ENCODE measurements around the gene SURF2. TPM values are rescaled to one million over a fixed set of nuclear protein-coding genes. Genes with fewer than 3 reads are reported as not detected.
A peak's percentile ranks its signal among the peaks of the same experiment; 100 is the strongest.

The SURF2 gene
- total and polyA plus RNA-seq, 9 of the 15 experiments (the other 6 are each of a cell fraction or from before 2014, with no cell fraction given), result 5.5 to 82.5 (median 21.3) TPM

DNA sequence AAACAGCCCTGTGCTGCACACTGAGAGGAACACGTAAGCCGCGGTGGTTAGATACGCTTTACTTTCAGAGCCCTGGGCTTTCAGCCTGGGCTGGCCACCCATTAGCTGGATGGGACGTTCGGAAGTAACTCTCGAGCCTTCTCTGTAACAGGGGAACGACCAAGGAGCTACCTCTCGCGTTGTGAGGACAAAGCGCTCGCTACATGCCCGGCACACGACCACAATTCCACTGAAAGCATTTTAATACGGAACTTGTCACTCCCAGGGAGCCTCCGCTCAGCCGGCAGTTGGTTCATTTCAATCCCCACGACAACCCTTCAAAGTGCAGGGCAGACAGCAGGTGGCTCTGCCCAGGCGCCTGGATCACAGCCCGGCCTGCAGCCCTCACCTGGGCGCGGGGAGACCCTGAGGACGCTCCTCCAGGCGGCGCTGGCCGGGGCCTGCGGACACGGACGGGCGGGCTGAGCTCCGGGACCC lies 431 bp upstream of the SURF2 start:
- ChIA-PET CTCF (ENCODE audit: low intra/inter-chr PET ratio) (no interaction called here), POLR2A (interaction anchor here (0.6 to 7.4 kb wide), 13 partner anchors 8 to 999 kb away, joined by 3 to 109 read pairs (median 3); partner anchors contain the start of genes MED22 and RPL7A)
- FAIRE-seq (no peak), DNase-seq (ENCODE audit: extremely low read depth in 1 of 4, low spot score in 3 of 4) (no peak), ATAC-seq (peak; percentile 7)
- Histone ChIP-seq H3K27ac (ENCODE audit: extremely low read depth, low read depth, low read length) (peak overlapping the region; percentile 48), H3K4me3 (peak overlapping the region; percentile 67), H3K4me2 (ENCODE audit: insufficient read depth, low read length) (peak overlapping the region; percentile 86), H3K9ac (ENCODE audit: insufficient read depth in 1 of 2, low read depth in 2 of 2, low read length in 2 of 2) (peak overlapping the region; percentile 80 to 96), H2AFZ (ENCODE audit: low read depth, low read length) (no peak overlapping the region; the same call in 1 of the 2 replicates), H3K9me1 (ENCODE audit: control insufficient read depth, insufficient read depth, low read length) (no peaks in the 10 kb centered on the region), H3K79me2 (ENCODE audit: control insufficient read depth, insufficient read depth, low read length) (peaks cover 37% of the 10 kb centered on the region), H3K27me3 (ENCODE audit: control insufficient read depth in 2 of 2, insufficient read depth in 2 of 2, low read length in 2 of 2) (no peaks in the 10 kb centered on the region), H3K4me1 (replicated peaks in 1 of 2; ENCODE audit: control insufficient read depth in 2 of 2, insufficient read depth in 2 of 2, low read length in 2 of 2) (peaks cover 17 to 45% of the 10 kb centered on the region in 2 experiments; a peak in 4 of 5 replicates), H4K20me1 (replicated peaks; ENCODE audit: control insufficient read depth, insufficient read depth, low read length) (peaks cover 36% of the 10 kb centered on the region), H3K36me3 (ENCODE audit: control insufficient read depth, insufficient read depth, low read length) (peaks cover 71% of the 10 kb centered on the region), H3K9me3 (replicated peaks; ENCODE audit: control insufficient read depth, insufficient read depth, low read depth, low read length) (no peaks in the 10 kb centered on the region)
- intact Hi-C loops (cut with micrococcal nuclease), result no loop called here
- in situ Hi-C loops (cut with MboI), result no loop called here
- BruUV-seq (replicated peaks), result TSS peak; percentile 76
- WGBS (ENCODE audit: insufficient coverage, low coverage, missing lambda C conversion rate), result 2% methylated on average over 22 of the region's 31 CpGs
- TF ChIP-seq FOXM1 (IDR thresholded peaks at IDR 0.05; ENCODE audit: low read depth) (no peak), FOXM1 (CRISPR knock-in tag; IDR thresholded peaks at IDR 0.05; ENCODE audit: low read depth) (no peak), ZKSCAN1 (IDR thresholded peaks at IDR 0.05; ENCODE audit: low read depth, low read length) (no peak), TBP (optimal IDR thresholded peaks at IDR 0.05; ENCODE audit: low read depth, low read length) (no peak), ZSCAN29 (IDR thresholded peaks at IDR 0.05) (no peak), RBBP5 (IDR thresholded peaks at IDR 0.05; ENCODE audit: borderline replicate concordance, insufficient read depth, low read length, poor library complexity, severe bottlenecking) (peak; percentile 37), POLR2AphosphoS2 (IDR thresholded peaks at IDR 0.05; ENCODE audit: low read length) (no peak), MAZ (CRISPR knock-in tag; conservative IDR thresholded peaks at IDR 0.05 in 1 of 2, IDR thresholded peaks at IDR 0.05 in 1 of 2) (no peak), EP300 (IDR thresholded peaks at IDR 0.05; ENCODE audit: low read length) (no peak), FOXA3 (CRISPR knock-in tag; conservative IDR thresholded peaks at IDR 0.05 in 1 of 2, IDR thresholded peaks at IDR 0.05 in 1 of 2) (peak in 1 of 2 experiments; percentile 26; a peak in 1 of 4 replicates), PHF8 (IDR thresholded peaks at IDR 0.05; ENCODE audit: borderline replicate concordance, low read length) (peak; percentile 61; the same call in 1 of the 2 replicates), SAP30 (IDR thresholded peaks at IDR 0.05; ENCODE audit: borderline replicate concordance, insufficient read depth, low read depth, low read length, poor library complexity, severe bottlenecking) (peak; percentile 27), FIP1L1 (IDR thresholded peaks at IDR 0.05; ENCODE audit: low read depth, low read length, poor library complexity, severe bottlenecking) (no peak), DDX20 (tag; IDR thresholded peaks at IDR 0.05; ENCODE audit: low read depth) (no peak), MED1 (CRISPR knock-in tag; IDR thresholded peaks at IDR 0.05; ENCODE audit: borderline replicate concordance) (no peak)
- TF ChIP-seq, protein P1, sequence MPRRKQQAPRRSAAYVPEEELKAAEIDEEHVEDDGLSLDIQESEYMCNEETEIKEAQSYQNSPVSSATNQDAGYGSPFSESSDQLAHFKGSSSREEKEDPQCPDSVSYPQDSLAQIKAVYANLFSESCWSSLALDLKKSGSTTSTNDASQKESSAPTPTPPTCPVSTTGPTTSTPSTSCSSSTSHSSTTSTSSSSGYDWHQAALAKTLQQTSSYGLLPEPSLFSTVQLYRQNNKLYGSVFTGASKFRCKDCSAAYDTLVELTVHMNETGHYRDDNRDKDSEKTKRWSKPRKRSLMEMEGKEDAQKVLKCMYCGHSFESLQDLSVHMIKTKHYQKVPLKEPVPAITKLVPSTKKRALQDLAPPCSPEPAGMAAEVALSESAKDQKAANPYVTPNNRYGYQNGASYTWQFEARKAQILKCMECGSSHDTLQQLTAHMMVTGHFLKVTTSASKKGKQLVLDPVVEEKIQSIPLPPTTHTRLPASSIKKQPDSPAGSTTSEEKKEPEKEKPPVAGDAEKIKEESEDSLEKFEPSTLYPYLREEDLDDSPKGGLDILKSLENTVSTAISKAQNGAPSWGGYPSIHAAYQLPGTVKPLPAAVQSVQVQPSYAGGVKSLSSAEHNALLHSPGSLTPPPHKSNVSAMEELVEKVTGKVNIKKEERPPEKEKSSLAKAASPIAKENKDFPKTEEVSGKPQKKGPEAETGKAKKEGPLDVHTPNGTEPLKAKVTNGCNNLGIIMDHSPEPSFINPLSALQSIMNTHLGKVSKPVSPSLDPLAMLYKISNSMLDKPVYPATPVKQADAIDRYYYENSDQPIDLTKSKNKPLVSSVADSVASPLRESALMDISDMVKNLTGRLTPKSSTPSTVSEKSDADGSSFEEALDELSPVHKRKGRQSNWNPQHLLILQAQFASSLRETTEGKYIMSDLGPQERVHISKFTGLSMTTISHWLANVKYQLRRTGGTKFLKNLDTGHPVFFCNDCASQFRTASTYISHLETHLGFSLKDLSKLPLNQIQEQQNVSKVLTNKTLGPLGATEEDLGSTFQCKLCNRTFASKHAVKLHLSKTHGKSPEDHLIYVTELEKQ (CRISPR knock-in tag; IDR thresholded peaks at IDR 0.05), result no peak
- TF ChIP-seq, protein P2, sequence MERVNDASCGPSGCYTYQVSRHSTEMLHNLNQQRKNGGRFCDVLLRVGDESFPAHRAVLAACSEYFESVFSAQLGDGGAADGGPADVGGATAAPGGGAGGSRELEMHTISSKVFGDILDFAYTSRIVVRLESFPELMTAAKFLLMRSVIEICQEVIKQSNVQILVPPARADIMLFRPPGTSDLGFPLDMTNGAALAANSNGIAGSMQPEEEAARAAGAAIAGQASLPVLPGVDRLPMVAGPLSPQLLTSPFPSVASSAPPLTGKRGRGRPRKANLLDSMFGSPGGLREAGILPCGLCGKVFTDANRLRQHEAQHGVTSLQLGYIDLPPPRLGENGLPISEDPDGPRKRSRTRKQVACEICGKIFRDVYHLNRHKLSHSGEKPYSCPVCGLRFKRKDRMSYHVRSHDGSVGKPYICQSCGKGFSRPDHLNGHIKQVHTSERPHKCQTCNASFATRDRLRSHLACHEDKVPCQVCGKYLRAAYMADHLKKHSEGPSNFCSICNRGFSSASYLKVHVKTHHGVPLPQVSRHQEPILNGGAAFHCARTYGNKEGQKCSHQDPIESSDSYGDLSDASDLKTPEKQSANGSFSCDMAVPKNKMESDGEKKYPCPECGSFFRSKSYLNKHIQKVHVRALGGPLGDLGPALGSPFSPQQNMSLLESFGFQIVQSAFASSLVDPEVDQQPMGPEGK (CRISPR knock-in tag; IDR thresholded peaks at IDR 0.05; ENCODE audit: borderline replicate concordance), result no peak
